Vagina (tissue), 2 donors: ENCODE measurements around the gene LRRC8C.

Source experiments
- POLR2AphosphoS5 ChIP-seq, 2 donors: sonication (generic); formaldehyde crosslinking; IDR thresholded peaks; one replicate each; pipeline ENCODE4 v1.9.0; 2017; ENCODE audit warnings: antibody characterized with exemption in 2 of 2, mild to moderate bottlenecking in 2 of 2, low read depth in 1 of 2; ENCODE audit not compliant: insufficient read depth in 1 of 2
- TF ChIP-seq, protein P1 (sequence below), 3 experiments: fragments of 450-650 bp in 2 of 3; fragments of 200-600 bp in 1 of 3; sonication (generic) in 1 of 3; IDR thresholded peaks; one replicate each; pipeline ENCODE4 v1.5.1; 2017 to 2019; ENCODE audit warnings: antibody characterized with exemption in 3 of 3, mild to moderate bottlenecking in 2 of 3, moderate library complexity in 2 of 3

DNA sequence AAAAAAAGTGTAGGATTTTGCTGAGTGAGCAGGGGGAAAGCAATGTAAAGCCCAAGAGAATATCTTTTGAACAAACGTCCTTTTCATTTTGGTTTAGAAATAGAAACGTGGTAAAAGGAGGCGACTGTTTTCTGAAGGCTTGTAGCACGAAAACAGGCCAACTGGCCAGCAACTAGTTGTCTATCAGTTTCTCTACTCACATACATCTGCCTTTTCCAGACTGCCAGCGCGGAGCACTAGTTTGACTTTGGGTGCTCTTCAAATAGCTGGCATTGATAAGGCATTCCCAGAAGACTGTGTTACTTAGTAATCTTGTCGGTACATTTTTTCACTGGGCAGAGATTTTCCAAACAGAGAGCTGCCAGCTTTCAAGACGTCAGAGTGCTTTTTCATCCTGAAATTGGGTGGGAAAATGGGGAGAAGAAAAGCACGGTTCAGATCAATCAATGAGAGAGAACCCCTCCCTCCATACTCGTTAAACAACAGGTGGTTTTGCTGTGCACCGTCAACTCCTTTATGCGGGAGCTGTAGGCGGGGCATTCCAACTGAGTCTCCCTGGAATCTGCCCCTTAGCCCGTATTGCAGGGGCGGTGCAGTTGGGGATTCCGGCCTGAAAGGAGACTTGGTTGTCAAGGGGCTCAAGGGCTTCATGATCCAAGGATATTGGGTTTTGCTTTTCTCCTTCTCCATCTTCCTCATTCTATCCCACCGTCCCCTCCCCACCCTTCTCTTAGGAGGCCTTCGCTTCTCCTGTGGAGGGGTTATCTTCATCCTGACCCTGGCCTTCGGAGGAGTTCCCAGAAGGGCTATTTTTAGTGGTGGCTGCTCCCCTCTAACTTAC is 884 bp upstream of the LRRC8C start:
- TF ChIP-seq, protein P1, sequence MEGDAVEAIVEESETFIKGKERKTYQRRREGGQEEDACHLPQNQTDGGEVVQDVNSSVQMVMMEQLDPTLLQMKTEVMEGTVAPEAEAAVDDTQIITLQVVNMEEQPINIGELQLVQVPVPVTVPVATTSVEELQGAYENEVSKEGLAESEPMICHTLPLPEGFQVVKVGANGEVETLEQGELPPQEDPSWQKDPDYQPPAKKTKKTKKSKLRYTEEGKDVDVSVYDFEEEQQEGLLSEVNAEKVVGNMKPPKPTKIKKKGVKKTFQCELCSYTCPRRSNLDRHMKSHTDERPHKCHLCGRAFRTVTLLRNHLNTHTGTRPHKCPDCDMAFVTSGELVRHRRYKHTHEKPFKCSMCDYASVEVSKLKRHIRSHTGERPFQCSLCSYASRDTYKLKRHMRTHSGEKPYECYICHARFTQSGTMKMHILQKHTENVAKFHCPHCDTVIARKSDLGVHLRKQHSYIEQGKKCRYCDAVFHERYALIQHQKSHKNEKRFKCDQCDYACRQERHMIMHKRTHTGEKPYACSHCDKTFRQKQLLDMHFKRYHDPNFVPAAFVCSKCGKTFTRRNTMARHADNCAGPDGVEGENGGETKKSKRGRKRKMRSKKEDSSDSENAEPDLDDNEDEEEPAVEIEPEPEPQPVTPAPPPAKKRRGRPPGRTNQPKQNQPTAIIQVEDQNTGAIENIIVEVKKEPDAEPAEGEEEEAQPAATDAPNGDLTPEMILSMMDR (IDR thresholded peaks at IDR 0.05), result no peak
- no peak for TF ChIP-seq POLR2AphosphoS5 (IDR thresholded peaks at IDR 0.05; ENCODE audit: insufficient read depth in 1 of 2, low read depth in 1 of 2)
